HepG2 (cell line): ENCODE results near the gene MYO7B. TPM values are rescaled to one million over a fixed set of nuclear protein-coding genes. Genes with fewer than 3 reads are reported as not detected.

Experiments used
- ATAC-seq: fragments of 200-7000 bp; cut with Tn5 transposase; 3 replicates; pipeline ENCODE4 v1.9.1; 2020; ENCODE audit warnings: mild to moderate bottlenecking, moderate library complexity
- BruUV-seq: library from RNA; stranded (reverse); fragments of 400-500 nt; replicated peaks from 2 replicates; lab custom pipeline; 2021; lab: Mats Ljungman, UMichigan
- CTCF ChIA-PET: fragments of 300-600 bp; formaldehyde crosslinking; extraction: SDS; loops from one replicate; lab custom pipeline; 2021; ENCODE audit warnings: low total read pairs, inconsistent platforms, low intra/inter-chr PET ratio; lab: Yijun Ruan, JAX
- POLR2A ChIA-PET: fragments of 350-600 bp; sonication (Branson Sonifier 250); formaldehyde crosslinking; loops from one replicate; lab custom pipeline; 2020; ENCODE audit warnings: antibody characterized with exemption, inconsistent platforms; lab: Yijun Ruan, JAX
- DNase-seq: peaks from one replicate; pipeline ENCODE4 v3.0.0-alpha.2; 2015; ENCODE audit warnings: low spot score
- FAIRE-seq: peaks from 3 replicates; lab custom pipeline; 2011; peaks lifted over from hg19 to GRCh38; lab: Jason Lieb, UNC
- H2AFZ ChIP-seq: one replicate; pipeline ENCODE4 v1.6.1; 2011; ENCODE audit warnings: low read length, inconsistent platforms
- H3K27ac ChIP-seq: fragments of 300-600 bp; 3 replicates; pipeline ENCODE4 v1.8.0; 2011; ENCODE audit warnings: mixed run types, mild to moderate bottlenecking, mixed read lengths, low read length, inconsistent platforms; ENCODE audit not compliant: insufficient read depth; ENCODE audit errors: extremely low read length
- H3K27me3 ChIP-seq, 2 experiments: fragments of 200-600 bp in 1 of 2; 2 replicates in 1 of 2; 3 replicates in 1 of 2; pipeline versions ENCODE4 v1.6.0 to v1.8.0; 2011; ENCODE audit warnings: low read length in 2 of 2, mild to moderate bottlenecking in 2 of 2, moderate library complexity in 2 of 2, inconsistent platforms in 1 of 2; ENCODE audit not compliant: insufficient read depth in 2 of 2, control insufficient read depth in 1 of 2
- H3K36me3 ChIP-seq, 2 experiments: fragments of 200-600 bp in 1 of 2; replicated peaks in 1 of 2; 2 replicates in 1 of 2; 3 replicates in 1 of 2; pipeline versions ENCODE4 v1.5.1 to v1.8.0; 2011; ENCODE audit warnings: low read length in 2 of 2, inconsistent platforms in 1 of 2; ENCODE audit not compliant: insufficient read depth in 2 of 2, control insufficient read depth in 1 of 2
- H3K4me1 ChIP-seq: 2 replicates; pipeline ENCODE4 v1.5.1; 2012; ENCODE audit warnings: low read length, inconsistent platforms; ENCODE audit not compliant: insufficient read depth
- H3K4me2 ChIP-seq: 2 replicates; pipeline ENCODE4 v1.6.0; 2011; ENCODE audit warnings: low read depth, low read length, inconsistent platforms
- H3K4me3 ChIP-seq, 3 experiments: fragments of 200-600 bp in 1 of 3; sonication (generic), shearing (Covaris generic) in 1 of 3; replicated peaks in 1 of 3; 2 replicates each; pipeline ENCODE4 v1.5.1; 2011 to 2016; ENCODE audit warnings: low read length in 3 of 3, inconsistent platforms in 2 of 3, low read depth in 2 of 3, mild to moderate bottlenecking in 2 of 3, control low read depth in 1 of 3, mixed read lengths in 1 of 3; ENCODE audit not compliant: insufficient read depth in 1 of 3
- H3K79me2 ChIP-seq: one replicate; pipeline ENCODE4 v1.6.1; 2011; ENCODE audit warnings: low read length, inconsistent platforms; ENCODE audit not compliant: insufficient read depth
- H3K9ac ChIP-seq: 2 replicates; pipeline ENCODE4 v1.6.0; 2011; ENCODE audit warnings: mild to moderate bottlenecking, low read depth, low read length, inconsistent platforms; ENCODE audit not compliant: insufficient read depth
- H3K9me3 ChIP-seq: 2 replicates; pipeline ENCODE4 v1.5.1; 2012; ENCODE audit warnings: mild to moderate bottlenecking, low read length
- H4K20me1 ChIP-seq: 2 replicates; pipeline ENCODE4 v1.6.0; 2011; ENCODE audit warnings: inconsistent platforms, mild to moderate bottlenecking, low read length, moderate library complexity; ENCODE audit not compliant: insufficient read depth
- GTF3A ChIP-seq: sonication (generic); formaldehyde crosslinking; conservative IDR thresholded peaks from 2 replicates; pipeline ENCODE4 v1.4.0; 2020; ENCODE audit warnings: mild to moderate bottlenecking, missing genetic modification reagents
- NR2C2 ChIP-seq: sonication (generic); formaldehyde crosslinking; IDR thresholded peaks from 2 replicates; pipeline ENCODE4 v1.4.0; 2020; ENCODE audit warnings: missing genetic modification reagents, mild to moderate bottlenecking, moderate library complexity, borderline replicate concordance
- PAXIP1 ChIP-seq: sonication (generic); formaldehyde crosslinking; conservative IDR thresholded peaks from 2 replicates; pipeline ENCODE4 v1.4.0; 2020; ENCODE audit warnings: mild to moderate bottlenecking, missing genetic modification reagents, moderate library complexity
- PRDM4 ChIP-seq: sonication (generic); formaldehyde crosslinking; IDR thresholded peaks from 2 replicates; pipeline ENCODE4 v1.9.0; 2021; ENCODE audit warnings: missing genetic modification reagents, borderline replicate concordance
- SRY ChIP-seq: sonication (generic); formaldehyde crosslinking; IDR thresholded peaks from 2 replicates; pipeline ENCODE4 v1.8.0; 2022; ENCODE audit warnings: mild to moderate bottlenecking, missing genetic modification reagents
- TCF7L2 ChIP-seq: IDR thresholded peaks from 2 replicates; pipeline ENCODE4 v1.6.1; 2011; ENCODE audit warnings: mild to moderate bottlenecking, low read depth, low read length, moderate library complexity
- ZC3H4 ChIP-seq: sonication (generic); formaldehyde crosslinking; IDR thresholded peaks from 2 replicates; pipeline ENCODE4 v1.4.0; 2020; ENCODE audit warnings: missing genetic modification reagents, borderline replicate concordance
- ZNF292 ChIP-seq: sonication (generic); formaldehyde crosslinking; IDR thresholded peaks from 2 replicates; pipeline ENCODE4 v1.8.1; 2022; ENCODE audit warnings: mild to moderate bottlenecking, low read depth, missing genetic modification reagents, borderline replicate concordance
- ZNF329 ChIP-seq: sonication (generic); formaldehyde crosslinking; IDR thresholded peaks from 2 replicates; pipeline ENCODE4 v1.9.0; 2021; ENCODE audit warnings: low read depth, mild to moderate bottlenecking, missing genetic modification reagents
- ZNF543 ChIP-seq: sonication (generic); formaldehyde crosslinking; IDR thresholded peaks from 2 replicates; pipeline ENCODE4 v1.4.0; 2020; ENCODE audit warnings: mild to moderate bottlenecking, missing genetic modification reagents
- ZNF788 ChIP-seq: sonication (generic); formaldehyde crosslinking; IDR thresholded peaks from 2 replicates; pipeline ENCODE4 v1.5.0; 2020; ENCODE audit warnings: mild to moderate bottlenecking, missing genetic modification reagents, borderline replicate concordance
- ZNF83 ChIP-seq: sonication (generic); formaldehyde crosslinking; IDR thresholded peaks from 2 replicates; pipeline ENCODE4 v1.4.0; 2020; ENCODE audit warnings: missing genetic modification reagents, mild to moderate bottlenecking, borderline replicate concordance
- WGBS: methylation state at CpG from one replicate; pipeline ENCODE4 v1.1.6; 2017; ENCODE audit warnings: low lambda C conversion rate; 5-methylcytosine and 5-hydroxymethylcytosine counted together
- in situ Hi-C: cut with HindIII; loops from 2 replicates; pipeline ENCODE4 v1.10.0; 2017; ENCODE audit warnings: low pct_unique_long_range_greater_than_20kb; ENCODE audit not compliant: extremely low pct_ligation_motif_present
- intact Hi-C: fragments of 100-400 bp; cut with micrococcal nuclease; formaldehyde crosslinking; loops from one replicate; pipeline ENCODE4 v1.10.0; 2022; ENCODE audit not compliant: unreplicated experiment
- polyA plus RNA-seq, 8 experiments: library from polyadenylated mRNA; depleted of rRNA in 3 of 8; stranded (reverse) in 7 of 8; unstranded in 1 of 8; fragments of >200 nt; fragmentation: Illumina TruSeq in 4 of 8; extraction: Trizol in 4 of 8; gene quantifications; 2 replicates each; pipeline versions ENCODE4 v1.2.1 to v1.2.3, GENCODE V29; 2011 to 2016; ENCODE audit warnings: low read depth in 4 of 8, missing spikeins in 1 of 8, mixed read lengths in 1 of 8; ENCODE audit not compliant: insufficient read depth in 1 of 8
- total RNA-seq, 5 experiments: library from RNA; depleted of rRNA; stranded (reverse); fragments of >200 nt; fragmentation: Illumina TruSeq; extraction: Trizol; gene quantifications; 2 replicates each; pipeline ENCODE4 v1.2.3, GENCODE V29; 2016; ENCODE audit warnings: low read depth in 1 of 5

The MYO7B gene
- total and polyA plus RNA-seq, 2 of the 13 experiments (the other 11 are each of a cell fraction or from before 2014, with no cell fraction given) = not detected

GRCh38 chr2:127597046-127597983, 61.8 kb downstream of the MYO7B start:
- in situ Hi-C loops = no loop called here
- ATAC-seq = no peak
- no peak for FAIRE-seq
- no peak overlapping the region for H3K27ac ChIP-seq
- intact Hi-C loops = loop anchor here (10.0 kb wide), 1 partner anchor 227 kb away; no protein-coding TSS in a partner anchor
- H3K36me3 ChIP-seq = no peaks in the 10 kb centered on the region
- no peak for DNase-seq
- no peaks in the 10 kb centered on the region for H3K4me1 ChIP-seq
- H3K9ac ChIP-seq = no peak overlapping the region
- H3K4me3 ChIP-seq = no peak overlapping the region
- WGBS = 65% methylated on average over 17 of the region's 17 CpGs
- TF ChIP-seq ZNF329 (CRISPR knock-in tag) (no peak), ZC3H4 (no peak), TCF7L2 (no peak), ZNF292 (CRISPR knock-in tag) (no peak), PAXIP1 (CRISPR knock-in tag) (no peak), SRY (no peak), GTF3A (CRISPR knock-in tag) (no peak), NR2C2 (CRISPR knock-in tag) (no peak), ZNF83 (CRISPR knock-in tag) (no peak), PRDM4 (no peak), ZNF788 (CRISPR knock-in tag) (no peak), ZNF543 (CRISPR knock-in tag) (no peak)
- no peak overlapping the region for H3K4me2 ChIP-seq
- no peaks in the 10 kb centered on the region for H3K9me3 ChIP-seq
- ChIA-PET POLR2A (no interaction called here), CTCF (no interaction called here)
- H2AFZ ChIP-seq = no peak overlapping the region
- no TSS peak for BruUV-seq
- H3K79me2 ChIP-seq = no peaks in the 10 kb centered on the region
- no peaks in the 10 kb centered on the region for H4K20me1 ChIP-seq
- peaks cover 2 to 23% of the 10 kb centered on the region in 2 experiments; a peak in 4 of 5 replicates for H3K27me3 ChIP-seq
